GM19193 (cell line): Measurements from ENCODE around the gene CXCL17.

Experiments used
- POLR2A ChIP-seq: IDR thresholded peaks from 4 replicates; pipeline ENCODE4 v1.6.1; 2011; ENCODE audit not compliant: insufficient read depth, insufficient read length; ENCODE audit errors: extremely low read depth

The CXCL17 gene

DNA sequence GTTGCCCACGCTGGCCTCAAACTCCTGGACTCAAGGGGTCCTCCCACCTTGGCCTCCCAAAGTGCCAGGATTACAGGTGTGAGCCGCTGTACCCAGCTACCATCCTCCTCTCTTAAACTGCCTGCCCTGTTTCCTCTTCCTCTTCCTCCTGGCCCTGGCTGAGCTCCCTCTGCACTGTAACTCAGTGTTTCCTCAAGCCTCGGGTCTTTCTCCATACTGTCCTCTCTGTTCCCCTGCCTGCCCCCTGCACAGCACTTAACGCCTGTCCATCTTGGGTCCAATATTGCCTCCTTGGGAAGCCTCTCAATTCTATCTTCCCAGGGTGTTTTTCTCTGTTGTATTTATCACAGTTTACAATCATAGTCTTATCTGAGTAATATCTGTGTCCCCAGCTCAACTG lies 21.6 kb downstream of the CXCL17 start:
- no peak for TF ChIP-seq POLR2A

DNA sequence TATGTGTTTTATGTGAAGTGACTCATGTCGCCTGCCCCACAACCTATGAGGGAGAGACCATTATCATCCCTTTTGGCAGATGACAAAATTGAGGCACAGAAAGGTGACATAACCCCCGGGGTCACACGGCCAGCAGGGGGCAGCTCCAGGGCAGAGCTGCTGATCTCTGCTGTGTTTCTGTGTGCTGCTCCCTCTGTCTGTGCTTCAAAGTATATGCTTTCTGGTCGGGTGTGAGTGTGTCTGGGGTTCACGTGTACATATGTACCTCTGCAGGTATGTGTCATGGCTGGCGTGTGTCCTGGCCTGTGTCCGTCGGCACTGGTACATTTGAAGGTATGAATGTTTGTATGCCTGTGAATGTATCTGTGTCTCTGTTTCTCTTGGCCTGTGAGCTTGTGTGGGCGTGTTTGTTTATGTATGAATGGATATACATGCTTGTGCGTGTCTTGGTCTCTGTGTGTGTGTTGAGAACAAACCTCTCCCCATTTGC lies 22.6 kb downstream of the CXCL17 start:
- no peak for TF ChIP-seq POLR2A

GRCh38 chr19:42419309-42419708 lies 23.4 kb downstream of the CXCL17 start:
- TF ChIP-seq POLR2A = no peak

GRCh38 chr19:42412661-42413076 lies 30.1 kb downstream of the CXCL17 start:
- no peak for TF ChIP-seq POLR2A

GRCh38 chr19:42412227-42412626 lies 30.5 kb downstream of the CXCL17 start:
- TF ChIP-seq POLR2A = no peak

DNA sequence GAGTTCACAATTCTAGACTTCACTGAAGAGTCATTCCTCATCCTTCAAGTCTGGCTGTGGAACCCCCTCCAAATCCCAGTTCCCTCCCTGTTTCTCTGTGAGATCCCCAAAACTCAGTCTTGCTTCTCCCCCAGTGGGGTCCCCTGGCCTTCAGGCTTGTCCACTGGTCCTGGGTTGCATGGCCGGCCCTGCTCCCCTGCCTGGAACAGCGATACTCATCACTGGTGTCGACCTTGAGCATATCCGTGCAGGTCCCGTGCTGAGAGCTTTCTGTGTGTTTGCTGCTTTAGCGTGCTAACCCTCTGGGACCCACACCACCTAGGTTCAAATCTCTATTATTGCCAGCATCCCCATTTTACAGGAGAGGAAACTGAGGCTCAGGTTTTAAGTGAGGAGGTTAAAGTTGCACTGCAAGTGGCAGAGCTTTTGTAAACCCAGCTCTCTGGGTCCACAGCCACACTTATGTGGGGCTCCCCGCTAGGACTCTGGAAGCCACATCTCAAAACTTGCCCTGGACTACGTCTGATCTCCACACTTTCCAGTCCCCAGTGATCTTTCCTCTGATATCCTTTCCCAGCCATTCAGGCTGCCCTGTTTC lies 31.1 kb downstream of the CXCL17 start:
- no peak for TF ChIP-seq POLR2A

DNA sequence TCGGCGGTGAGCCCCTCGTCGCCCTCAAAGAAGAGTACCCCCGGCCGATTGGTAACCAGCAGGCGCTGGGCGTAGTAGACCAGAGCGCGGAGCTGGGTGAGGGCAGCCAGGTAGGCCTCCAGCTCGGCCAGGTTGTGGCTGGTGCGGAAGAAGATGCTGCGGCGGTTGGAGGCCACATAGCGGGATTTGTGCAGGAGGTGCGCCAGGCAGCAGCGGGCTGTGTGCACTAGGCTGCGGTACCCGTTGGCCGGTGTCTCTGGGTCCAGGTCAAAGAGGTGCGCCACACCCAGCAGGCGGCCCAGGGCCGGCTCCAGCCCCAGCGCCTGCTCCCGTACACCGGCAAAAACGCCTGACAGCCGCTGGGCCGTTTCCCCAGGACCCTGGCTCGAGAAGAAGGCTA lies 32.4 kb downstream of the CXCL17 start:
- no peak for TF ChIP-seq POLR2A

DNA sequence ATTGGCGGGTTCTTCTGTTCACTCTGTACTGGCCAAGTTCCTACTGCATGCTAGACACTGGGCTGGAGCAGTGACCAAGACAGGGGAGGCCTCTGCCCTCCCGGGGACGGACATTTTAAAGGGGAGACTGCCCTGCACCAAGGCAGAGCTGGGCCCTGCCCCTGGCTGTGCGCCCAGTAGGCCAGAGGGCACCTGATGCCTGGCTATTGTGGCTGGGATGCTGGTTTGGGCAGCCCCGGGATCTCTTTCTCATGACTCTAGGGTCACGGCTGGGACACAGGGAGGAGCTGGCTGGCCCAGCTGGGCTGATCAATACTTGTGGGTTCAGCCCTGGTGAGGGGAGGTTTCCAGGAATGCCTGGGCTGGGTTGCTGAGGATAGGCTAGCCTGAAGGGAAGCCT lies 33.3 kb downstream of the CXCL17 start:
- TF ChIP-seq POLR2A = no peak

DNA sequence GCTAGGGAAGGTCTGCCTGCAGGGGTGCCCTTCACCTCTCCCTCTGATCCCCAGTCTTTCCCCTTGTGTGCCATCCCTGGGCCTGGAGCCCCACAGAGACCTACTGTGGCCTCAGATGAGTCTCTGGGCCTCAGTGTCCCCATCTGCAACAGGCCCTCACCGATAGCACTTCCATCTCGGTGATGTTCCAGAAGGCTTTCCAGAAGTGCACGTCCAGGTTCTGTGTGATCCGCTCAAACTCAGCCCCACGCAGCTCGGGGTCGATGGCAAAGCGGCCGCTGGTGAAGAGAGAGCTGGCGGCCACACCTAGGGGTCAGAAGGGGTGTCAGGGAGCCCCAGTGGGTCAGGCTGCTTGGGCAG lies 35.0 kb downstream of the CXCL17 start:
- no peak for TF ChIP-seq POLR2A

GRCh38 chr19:42407085-42407815 lies 35.5 kb downstream of the CXCL17 start:
- no peak for TF ChIP-seq POLR2A

- TF ChIP-seq POLR2A = no peak
These were observed 36.6 kb downstream of the CXCL17 start for GRCh38 chr19:42406111-42406510.

DNA sequence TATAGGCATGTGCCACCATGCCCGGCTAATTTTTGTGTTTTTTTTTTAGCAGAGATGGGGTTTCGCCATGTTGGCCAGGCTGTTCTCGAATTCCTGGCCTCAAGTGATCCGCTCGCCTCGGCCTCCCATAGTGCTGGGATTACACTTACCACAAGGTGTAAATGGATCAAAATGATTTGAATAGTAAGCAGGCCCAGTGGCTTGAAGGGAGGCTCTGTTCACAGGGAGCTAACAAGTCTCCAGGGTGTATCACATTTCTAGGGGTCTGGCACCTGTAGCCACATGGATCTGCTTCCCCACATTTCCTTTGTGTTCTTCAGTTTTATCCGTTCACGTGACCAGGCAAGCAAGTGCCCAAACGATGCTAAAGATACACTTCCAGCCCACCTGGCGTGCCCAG lies 39.2 kb downstream of the CXCL17 start:
- TF ChIP-seq POLR2A = no peak

DNA sequence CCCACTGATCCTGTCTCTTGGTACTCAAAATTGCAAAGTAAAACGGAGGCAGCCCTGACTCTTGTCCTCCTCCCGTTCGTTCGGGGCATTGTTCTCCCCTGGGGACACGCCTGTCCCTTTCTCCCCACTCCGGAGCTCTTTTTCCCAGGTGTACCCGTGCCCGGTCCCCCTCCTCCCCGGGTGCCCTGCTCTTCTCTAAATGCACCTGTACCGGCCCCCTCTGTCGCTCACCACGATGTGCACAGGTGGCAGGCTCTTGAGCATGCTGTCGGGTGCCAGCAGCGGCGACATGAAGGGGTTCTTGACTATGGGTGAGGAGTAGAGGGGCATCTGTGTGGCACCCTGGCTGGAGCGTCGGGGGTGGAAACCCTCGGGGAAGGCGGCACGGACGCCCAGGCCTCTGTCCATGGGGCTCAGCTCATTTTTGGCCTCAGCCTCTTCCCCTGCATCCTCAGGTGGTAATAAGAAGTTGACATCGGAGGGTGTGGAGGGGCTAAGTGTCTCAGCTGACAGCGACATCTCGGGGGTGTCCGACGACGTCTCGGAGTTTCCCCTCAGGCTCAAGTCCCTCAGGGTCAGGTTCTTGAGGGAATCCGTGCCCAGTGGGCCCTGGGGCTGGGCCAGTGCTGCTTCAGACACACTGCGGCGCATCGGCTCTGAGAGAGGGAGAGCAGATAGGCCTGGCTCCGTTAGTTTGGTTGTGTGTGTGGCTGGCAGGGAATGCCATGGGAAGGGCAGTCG lies 40.2 kb downstream of the CXCL17 start:
- TF ChIP-seq POLR2A = no peak

- no peak for TF ChIP-seq POLR2A
These were observed 41.1 kb downstream of the CXCL17 start for GRCh38 chr19:42401365-42402303.

- TF ChIP-seq POLR2A = no peak
These were observed 42.3 kb downstream of the CXCL17 start for GRCh38 chr19:42400404-42400803.
